ENCODE results near the gene MINDY4. TPM values are rescaled to one million over a fixed set of nuclear protein-coding genes. Genes with fewer than 3 reads are reported as not detected.

The MINDY4 gene
- total RNA-seq, 1 donor: 13.2 TPM

GRCh38 chr7:30733691-30734090 lies 37.5 kb upstream of the MINDY4 start:
- DNase-seq (ENCODE audit: low read depth): no peak
- TF ChIP-seq, protein P1, sequence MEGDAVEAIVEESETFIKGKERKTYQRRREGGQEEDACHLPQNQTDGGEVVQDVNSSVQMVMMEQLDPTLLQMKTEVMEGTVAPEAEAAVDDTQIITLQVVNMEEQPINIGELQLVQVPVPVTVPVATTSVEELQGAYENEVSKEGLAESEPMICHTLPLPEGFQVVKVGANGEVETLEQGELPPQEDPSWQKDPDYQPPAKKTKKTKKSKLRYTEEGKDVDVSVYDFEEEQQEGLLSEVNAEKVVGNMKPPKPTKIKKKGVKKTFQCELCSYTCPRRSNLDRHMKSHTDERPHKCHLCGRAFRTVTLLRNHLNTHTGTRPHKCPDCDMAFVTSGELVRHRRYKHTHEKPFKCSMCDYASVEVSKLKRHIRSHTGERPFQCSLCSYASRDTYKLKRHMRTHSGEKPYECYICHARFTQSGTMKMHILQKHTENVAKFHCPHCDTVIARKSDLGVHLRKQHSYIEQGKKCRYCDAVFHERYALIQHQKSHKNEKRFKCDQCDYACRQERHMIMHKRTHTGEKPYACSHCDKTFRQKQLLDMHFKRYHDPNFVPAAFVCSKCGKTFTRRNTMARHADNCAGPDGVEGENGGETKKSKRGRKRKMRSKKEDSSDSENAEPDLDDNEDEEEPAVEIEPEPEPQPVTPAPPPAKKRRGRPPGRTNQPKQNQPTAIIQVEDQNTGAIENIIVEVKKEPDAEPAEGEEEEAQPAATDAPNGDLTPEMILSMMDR (IDR thresholded peaks at IDR 0.05; ENCODE audit: insufficient read depth, low read length): no peak
- H3K4me3 ChIP-seq (ENCODE audit: low read depth, low read length): no peak overlapping the region

DNA sequence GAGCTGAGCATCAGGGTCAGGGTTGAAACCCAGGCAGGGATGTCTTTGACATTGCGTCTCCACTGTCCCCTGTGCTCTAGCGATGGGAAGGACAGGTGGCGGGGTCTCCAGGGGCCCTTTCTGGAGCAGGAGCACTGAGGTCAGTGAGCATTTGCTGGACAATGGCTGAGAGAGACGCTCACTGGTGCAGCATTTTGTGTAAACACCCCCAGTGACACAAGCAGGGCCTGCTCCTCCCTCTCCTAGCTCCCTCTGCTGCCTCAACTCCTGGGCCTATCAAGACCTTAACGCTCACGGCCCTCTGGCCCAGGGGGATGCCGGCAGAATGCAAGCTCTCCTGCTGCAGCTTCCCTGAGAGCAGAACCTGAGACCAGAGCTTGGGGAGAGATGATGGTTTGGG lies 36.7 kb upstream of the MINDY4 start:
- no peak for DNase-seq (ENCODE audit: low read depth)
- TF ChIP-seq, protein P1 (IDR thresholded peaks at IDR 0.05; ENCODE audit: insufficient read depth, low read length): no peak
- no peak overlapping the region for H3K4me3 ChIP-seq (ENCODE audit: low read depth, low read length)

- H3K4me3 ChIP-seq (ENCODE audit: low read depth, low read length): no peak overlapping the region
- no peak for DNase-seq (ENCODE audit: low read depth)
- TF ChIP-seq, protein P1 (IDR thresholded peaks at IDR 0.05; ENCODE audit: insufficient read depth, low read length): no peak
Measured at GRCh38 chr7:30735631-30736030, 35.6 kb upstream of the MINDY4 start.

- TF ChIP-seq, protein P1 (IDR thresholded peaks at IDR 0.05; ENCODE audit: insufficient read depth, low read length): no peak
- no peak for DNase-seq (ENCODE audit: low read depth)
- H3K4me3 ChIP-seq (ENCODE audit: low read depth, low read length): no peak overlapping the region
Measured at GRCh38 chr7:30736291-30736690, 34.9 kb upstream of the MINDY4 start.

DNA sequence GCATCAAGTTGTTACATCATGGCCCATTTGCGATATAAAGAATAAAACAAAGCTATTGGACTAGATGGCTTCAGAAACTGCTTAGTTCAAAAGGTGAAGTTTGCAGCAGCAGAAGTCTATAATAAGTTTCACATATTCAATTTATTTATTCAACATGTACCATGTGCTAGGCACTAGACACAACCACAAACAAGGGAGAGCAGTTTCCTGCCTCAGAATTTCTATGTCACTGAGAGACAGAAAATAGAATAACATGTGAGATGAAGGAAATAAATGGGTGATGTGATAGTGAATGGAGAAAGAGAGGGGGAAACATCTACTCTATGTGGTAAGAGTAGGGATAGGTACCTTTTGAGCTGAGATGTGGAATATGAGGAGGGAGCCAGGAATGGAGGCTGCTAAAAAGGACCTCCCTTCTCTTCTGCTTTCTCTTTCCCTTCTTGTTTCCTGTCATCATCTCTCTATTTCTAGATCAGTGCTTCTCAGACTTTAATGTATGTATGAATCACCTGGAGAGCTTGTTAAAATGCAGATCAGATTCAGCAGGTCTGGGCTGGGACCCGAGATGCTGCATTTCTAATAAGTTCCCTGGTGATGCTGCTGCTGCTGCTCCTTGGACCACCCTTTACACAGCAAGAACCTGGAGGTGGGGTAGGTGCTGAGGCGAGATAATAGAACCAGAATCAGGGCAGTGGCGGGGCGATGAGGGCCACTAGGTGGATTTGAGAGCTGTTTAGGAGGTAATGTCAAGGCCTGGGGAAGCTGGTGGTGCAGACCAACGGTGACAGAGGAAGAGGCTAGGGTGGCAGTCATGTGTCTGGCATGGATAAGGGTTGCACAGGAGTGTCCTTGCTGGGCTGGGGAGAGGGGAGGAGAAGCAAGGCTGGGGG lies 32.9 kb upstream of the MINDY4 start:
- DNase-seq (ENCODE audit: low read depth): no peak
- H3K4me3 ChIP-seq (ENCODE audit: low read depth, low read length): no peak overlapping the region
- TF ChIP-seq, protein P1 (IDR thresholded peaks at IDR 0.05; ENCODE audit: insufficient read depth, low read length): no peak

- TF ChIP-seq, protein P1 (IDR thresholded peaks at IDR 0.05; ENCODE audit: insufficient read depth, low read length): no peak
- no peak for DNase-seq (ENCODE audit: low read depth)
Measured at GRCh38 chr7:30739691-30740090, 31.5 kb upstream of the MINDY4 start.

More at GRCh38 chr7:30739691-30740090, 31.5 kb upstream of the MINDY4 start:
- no peak overlapping the region for H3K4me3 ChIP-seq (ENCODE audit: low read depth, low read length)
